Kidney epithelial cell (primary cell): ENCODE data around the gene RIMS1. TPM values are rescaled to one million over a fixed set of nuclear protein-coding genes. Genes with fewer than 3 reads are reported as not detected.

Experiments used
- DNase-seq: peaks from one replicate; pipeline ENCODE4 v3.0.0-alpha.2; 2010; ENCODE audit warnings: low read depth
- H3K27me3 ChIP-seq: 2 replicates; pipeline ENCODE4 v1.6.0; 2011; ENCODE audit warnings: low read length; ENCODE audit not compliant: control insufficient read depth, insufficient read depth
- H3K36me3 ChIP-seq: 2 replicates; pipeline ENCODE4 v1.5.1; 2011; ENCODE audit warnings: low read length; ENCODE audit not compliant: control insufficient read depth, insufficient read depth
- H3K4me3 ChIP-seq: 2 replicates; pipeline ENCODE4 v1.5.1; 2011; ENCODE audit warnings: low read depth, mild to moderate bottlenecking, control low read depth, low read length
- total RNA-seq: library from RNA; depleted of rRNA; stranded (reverse); fragments of >200 nt; gene quantifications from 2 replicates; pipeline ENCODE4 v1.2.3, GENCODE V29; 2015
- TF ChIP-seq, protein P1 (sequence below): IDR thresholded peaks from 2 replicates; pipeline ENCODE4 v1.5.1; 2011; ENCODE audit warnings: mild to moderate bottlenecking, moderate library complexity, low read length, control low read depth, inconsistent platforms; ENCODE audit not compliant: insufficient read depth, poor library complexity, severe bottlenecking

RIMS1 gene
- total RNA-seq, 1 donor from 2014 or later, result 0.38 TPM

DNA sequence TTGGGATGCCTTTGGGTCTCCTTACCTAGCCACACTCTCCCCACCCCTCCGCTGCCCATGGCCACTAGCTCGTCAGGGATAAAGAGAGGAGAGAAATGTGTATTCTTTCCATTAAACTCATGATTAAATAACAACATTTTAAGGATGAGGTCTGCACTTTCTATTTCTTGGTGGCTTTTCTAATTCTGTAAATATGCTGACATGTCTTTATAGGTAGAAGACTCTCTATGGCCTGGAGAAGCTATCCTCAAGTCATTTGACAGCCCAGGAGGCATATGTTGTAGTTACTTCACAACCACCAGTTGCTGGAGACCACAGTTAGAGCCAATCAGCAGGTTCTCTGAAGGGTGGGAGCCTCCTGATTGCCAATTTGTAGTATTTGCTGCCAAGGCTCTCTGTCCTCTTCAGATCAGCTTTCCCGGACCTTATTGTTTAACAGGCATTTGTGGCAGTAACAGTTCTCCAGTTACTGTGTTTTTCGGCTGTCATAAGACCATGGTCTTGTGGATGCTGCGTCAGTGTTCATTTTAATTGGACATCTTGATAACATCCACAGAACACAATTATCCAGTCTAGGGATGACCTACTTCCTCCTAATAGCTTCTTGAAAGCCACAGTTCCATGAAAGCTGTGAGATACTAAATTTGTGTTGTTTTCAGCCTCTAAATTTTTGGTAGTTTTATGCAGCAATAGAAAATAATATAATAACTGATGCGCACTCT is 530.6 kb downstream of the RIMS1 start:
- TF ChIP-seq, protein P1, sequence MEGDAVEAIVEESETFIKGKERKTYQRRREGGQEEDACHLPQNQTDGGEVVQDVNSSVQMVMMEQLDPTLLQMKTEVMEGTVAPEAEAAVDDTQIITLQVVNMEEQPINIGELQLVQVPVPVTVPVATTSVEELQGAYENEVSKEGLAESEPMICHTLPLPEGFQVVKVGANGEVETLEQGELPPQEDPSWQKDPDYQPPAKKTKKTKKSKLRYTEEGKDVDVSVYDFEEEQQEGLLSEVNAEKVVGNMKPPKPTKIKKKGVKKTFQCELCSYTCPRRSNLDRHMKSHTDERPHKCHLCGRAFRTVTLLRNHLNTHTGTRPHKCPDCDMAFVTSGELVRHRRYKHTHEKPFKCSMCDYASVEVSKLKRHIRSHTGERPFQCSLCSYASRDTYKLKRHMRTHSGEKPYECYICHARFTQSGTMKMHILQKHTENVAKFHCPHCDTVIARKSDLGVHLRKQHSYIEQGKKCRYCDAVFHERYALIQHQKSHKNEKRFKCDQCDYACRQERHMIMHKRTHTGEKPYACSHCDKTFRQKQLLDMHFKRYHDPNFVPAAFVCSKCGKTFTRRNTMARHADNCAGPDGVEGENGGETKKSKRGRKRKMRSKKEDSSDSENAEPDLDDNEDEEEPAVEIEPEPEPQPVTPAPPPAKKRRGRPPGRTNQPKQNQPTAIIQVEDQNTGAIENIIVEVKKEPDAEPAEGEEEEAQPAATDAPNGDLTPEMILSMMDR, result no peak
- Histone ChIP-seq H3K27me3 (no peaks in the 10 kb centered on the region), H3K4me3 (no peak overlapping the region), H3K36me3 (no peaks in the 10 kb centered on the region)
- no peak for DNase-seq

DNA sequence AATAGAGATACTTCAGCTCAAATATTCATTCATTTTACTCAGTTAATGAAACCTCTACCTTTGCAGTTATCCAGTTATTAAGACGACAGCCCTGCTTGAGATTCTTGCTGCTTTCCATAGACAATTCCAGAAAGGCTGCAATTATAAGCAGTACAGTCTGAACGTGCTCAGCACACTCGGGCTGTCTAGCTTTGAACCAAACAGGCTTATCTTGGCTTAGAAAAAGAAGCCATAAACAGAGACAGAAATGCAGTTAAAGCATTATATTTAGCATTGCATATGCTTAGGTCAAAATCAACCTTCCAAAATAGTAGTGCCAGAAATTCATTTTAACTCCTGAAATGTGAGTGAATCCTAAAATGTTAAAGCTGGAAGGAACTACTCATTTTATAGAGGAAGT is 531.4 kb downstream of the RIMS1 start:
- Histone ChIP-seq H3K4me3 (no peak overlapping the region), H3K36me3 (no peaks in the 10 kb centered on the region), H3K27me3 (no peaks in the 10 kb centered on the region)
- DNase-seq, result no peak
- TF ChIP-seq, protein P1, result no peak

DNA sequence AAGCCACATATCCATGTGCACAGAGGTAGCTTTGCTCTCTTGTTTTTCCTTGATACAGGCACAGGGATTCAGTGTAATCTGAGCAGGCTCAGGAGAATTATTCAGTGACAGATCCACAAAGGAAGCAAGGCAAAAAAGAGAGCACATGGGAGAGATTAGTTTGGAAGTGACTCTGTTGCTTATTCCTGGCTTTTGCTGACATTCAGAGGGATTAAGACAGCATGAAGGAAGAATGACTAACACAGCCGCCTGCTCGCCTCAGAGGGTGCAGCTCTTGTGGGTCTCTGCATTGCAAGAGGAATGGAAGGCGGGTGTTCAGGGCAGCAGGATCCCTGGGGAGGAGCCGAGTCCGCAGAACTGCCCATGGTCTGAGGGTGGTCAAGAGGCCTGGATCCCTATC is 532.1 kb downstream of the RIMS1 start:
- DNase-seq, result no peak
- TF ChIP-seq, protein P1, result no peak
- no peaks in the 10 kb centered on the region for H3K27me3 ChIP-seq

DNA sequence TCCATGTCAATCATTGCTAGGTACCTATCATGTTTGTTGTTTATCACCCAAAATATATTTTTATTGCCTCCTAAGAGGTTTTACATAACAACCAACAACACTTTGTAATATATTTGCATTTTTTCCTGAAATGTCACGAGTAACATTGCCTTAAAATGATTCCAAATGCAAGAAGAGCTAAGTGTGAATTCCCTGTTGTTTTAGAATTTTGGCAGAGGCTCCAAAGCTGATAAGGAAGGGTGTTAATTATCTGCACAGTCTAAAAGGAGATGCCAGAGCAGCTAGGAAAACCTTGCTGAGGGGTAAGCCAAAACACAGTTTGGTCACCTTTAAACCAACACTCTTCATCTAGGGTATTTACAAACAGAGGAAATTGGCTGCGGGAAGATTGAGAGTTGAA is 533.6 kb downstream of the RIMS1 start:
- DNase-seq, result no peak

More for the DNA sequence above, 532.1 kb downstream of the RIMS1 start:
- no peak overlapping the region for H3K4me3 ChIP-seq
- H3K36me3 ChIP-seq, result no peaks in the 10 kb centered on the region

DNA sequence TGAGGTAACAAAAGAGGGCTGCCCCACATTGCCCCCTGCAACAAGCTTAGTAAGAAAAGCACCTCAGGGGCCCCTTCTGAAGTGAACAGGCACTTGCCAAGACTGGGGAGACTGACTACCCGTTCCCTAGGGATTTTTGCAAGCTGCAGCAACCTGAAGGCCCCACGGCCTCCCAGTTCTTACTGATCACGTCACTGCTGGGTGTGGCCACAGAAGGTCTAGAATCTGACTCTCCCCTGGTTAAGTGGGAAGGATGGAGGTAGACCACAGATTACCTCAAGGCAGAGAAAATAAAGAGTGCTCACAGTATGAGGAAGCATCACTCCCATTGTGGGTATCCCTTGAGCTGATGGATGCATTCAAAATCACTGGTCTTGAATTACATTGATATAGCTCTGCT is 534.1 kb downstream of the RIMS1 start:
- Histone ChIP-seq H3K36me3 (no peaks in the 10 kb centered on the region), H3K27me3 (no peaks in the 10 kb centered on the region), H3K4me3 (no peak overlapping the region)
- TF ChIP-seq, protein P1, result no peak
- no peak for DNase-seq

More for the DNA sequence above, 533.6 kb downstream of the RIMS1 start:
- Histone ChIP-seq H3K4me3 (no peak overlapping the region), H3K36me3 (no peaks in the 10 kb centered on the region), H3K27me3 (no peaks in the 10 kb centered on the region)
- TF ChIP-seq, protein P1, result no peak

DNA sequence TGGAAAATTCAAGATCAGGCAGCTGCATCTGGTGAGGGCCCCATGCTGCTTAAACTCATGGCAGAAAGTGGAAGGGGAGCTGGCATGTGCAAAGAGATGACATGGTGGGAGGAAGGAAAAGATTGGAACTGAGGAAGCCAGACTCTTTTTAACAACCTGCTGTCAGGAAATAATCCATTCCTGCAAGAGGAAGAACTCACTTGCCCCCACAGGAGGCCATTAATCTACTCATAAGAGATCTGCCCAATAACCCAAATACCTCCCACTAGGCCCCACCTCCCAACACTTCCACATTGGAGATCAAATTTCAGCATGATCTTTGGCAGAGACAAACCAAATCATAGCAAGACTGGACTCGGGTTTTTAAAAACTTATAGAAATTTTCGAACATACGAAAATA is 535.0 kb downstream of the RIMS1 start:
- TF ChIP-seq, protein P1, result no peak
- DNase-seq, result no peak
- Histone ChIP-seq H3K27me3 (no peaks in the 10 kb centered on the region), H3K4me3 (no peak overlapping the region), H3K36me3 (no peaks in the 10 kb centered on the region)
